Neural cell (in vitro differentiated cells): ENCODE measurements around the gene CCT5.

Experiments used
- RAD21 ChIP-seq: fragments of 450-650 bp; conservative IDR thresholded peaks from 2 replicates; pipeline ENCODE4 v1.6.1; 2014; ENCODE audit warnings: antibody characterized with exemption, mild to moderate bottlenecking, moderate library complexity
- SMC3 ChIP-seq: fragments of 450-650 bp; conservative IDR thresholded peaks from 2 replicates; pipeline ENCODE4 v1.6.1; 2014; ENCODE audit warnings: antibody characterized with exemption, mild to moderate bottlenecking, moderate library complexity; ENCODE audit not compliant: poor library complexity
- TF ChIP-seq, protein P1 (sequence below): fragments of 450-650 bp; IDR thresholded peaks from 2 replicates; pipeline ENCODE4 v1.5.1; 2014; ENCODE audit warnings: antibody characterized with exemption, mild to moderate bottlenecking, moderate library complexity; ENCODE audit not compliant: poor library complexity, severe bottlenecking

DNA sequence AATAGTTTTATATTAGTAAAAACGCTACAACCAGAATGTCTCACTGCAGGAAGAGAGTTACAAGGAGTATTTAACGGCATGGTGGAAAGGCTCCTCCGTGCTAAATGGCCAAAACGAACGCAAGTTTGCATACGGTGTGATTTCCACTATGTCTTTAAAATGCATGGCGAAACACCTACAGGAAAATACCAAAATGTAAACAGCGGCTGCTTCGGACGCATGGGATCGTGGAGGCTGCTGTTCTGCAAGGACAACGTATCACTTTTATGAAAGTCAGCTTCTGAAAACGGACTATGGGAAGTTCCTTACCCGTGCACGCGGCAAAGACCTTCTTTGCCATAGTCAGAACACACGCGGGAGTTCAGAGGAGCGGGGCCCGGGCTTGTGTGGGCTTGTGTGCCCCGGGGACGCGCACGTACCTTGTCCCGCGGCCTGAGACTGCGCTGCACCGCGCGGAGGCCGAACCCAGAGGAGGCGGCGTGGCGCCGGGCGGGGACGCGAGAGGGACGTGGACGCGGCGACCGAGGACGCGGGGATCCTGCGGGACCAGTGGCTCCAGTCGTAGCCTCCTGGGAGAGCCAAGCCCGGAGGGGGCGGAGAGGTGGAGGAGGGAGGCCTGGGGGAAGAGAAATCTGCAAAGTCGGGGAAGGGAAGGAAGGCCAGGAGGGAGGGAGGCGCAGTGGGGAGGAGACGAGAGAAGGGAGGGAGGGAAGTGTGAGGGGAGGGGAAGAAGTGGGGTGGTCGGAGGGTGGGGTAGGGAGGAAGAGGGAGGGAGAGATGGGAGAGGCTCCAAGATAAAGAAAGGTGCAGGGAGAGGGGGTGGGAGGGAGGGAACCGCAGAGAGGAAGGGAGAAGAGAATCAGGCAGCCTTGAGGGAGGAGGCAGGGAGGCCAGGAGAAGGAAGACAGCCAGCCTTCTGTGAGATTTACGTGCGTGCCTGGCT lies 57.4 kb downstream of the CCT5 start, which contains the start of gene CMBL:
- TF ChIP-seq, protein P1, sequence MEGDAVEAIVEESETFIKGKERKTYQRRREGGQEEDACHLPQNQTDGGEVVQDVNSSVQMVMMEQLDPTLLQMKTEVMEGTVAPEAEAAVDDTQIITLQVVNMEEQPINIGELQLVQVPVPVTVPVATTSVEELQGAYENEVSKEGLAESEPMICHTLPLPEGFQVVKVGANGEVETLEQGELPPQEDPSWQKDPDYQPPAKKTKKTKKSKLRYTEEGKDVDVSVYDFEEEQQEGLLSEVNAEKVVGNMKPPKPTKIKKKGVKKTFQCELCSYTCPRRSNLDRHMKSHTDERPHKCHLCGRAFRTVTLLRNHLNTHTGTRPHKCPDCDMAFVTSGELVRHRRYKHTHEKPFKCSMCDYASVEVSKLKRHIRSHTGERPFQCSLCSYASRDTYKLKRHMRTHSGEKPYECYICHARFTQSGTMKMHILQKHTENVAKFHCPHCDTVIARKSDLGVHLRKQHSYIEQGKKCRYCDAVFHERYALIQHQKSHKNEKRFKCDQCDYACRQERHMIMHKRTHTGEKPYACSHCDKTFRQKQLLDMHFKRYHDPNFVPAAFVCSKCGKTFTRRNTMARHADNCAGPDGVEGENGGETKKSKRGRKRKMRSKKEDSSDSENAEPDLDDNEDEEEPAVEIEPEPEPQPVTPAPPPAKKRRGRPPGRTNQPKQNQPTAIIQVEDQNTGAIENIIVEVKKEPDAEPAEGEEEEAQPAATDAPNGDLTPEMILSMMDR, result no peak
- no peak for TF ChIP-seq RAD21
- TF ChIP-seq SMC3, result no peak
